ENCODE data around the gene ADAM33.

ADAM33 gene

GRCh38 chr20:3720068-3720467, 38.3 kb upstream of the ADAM33 start:
- no peaks in the 10 kb centered on the region for H3K4me1 ChIP-seq (ENCODE audit: insufficient read depth, low read length)
- H3K9me3 ChIP-seq (ENCODE audit: low read length), result no peaks in the 10 kb centered on the region
- no peak overlapping the region for H2AFZ ChIP-seq (ENCODE audit: low read depth, low read length)
- H3K27me3 ChIP-seq (ENCODE audit: insufficient read depth, low read length), result no peaks in the 10 kb centered on the region
- no peaks in the 10 kb centered on the region for H3K36me3 ChIP-seq (ENCODE audit: insufficient read depth, low read length)
- H3K4me3 ChIP-seq (ENCODE audit: low read length), result no peak overlapping the region

- H3K36me3 ChIP-seq (ENCODE audit: insufficient read depth, low read length), result no peaks in the 10 kb centered on the region
- no peak overlapping the region for H2AFZ ChIP-seq (ENCODE audit: low read depth, low read length)
- H3K4me1 ChIP-seq (ENCODE audit: insufficient read depth, low read length), result no peaks in the 10 kb centered on the region
- H3K9me3 ChIP-seq (ENCODE audit: low read length), result no peaks in the 10 kb centered on the region
- H3K27me3 ChIP-seq (ENCODE audit: insufficient read depth, low read length), result no peaks in the 10 kb centered on the region
- no peak overlapping the region for H3K4me3 ChIP-seq (ENCODE audit: low read length)
These were observed 37.2 kb upstream of the ADAM33 start for GRCh38 chr20:3719046-3719445.

- Histone ChIP-seq H2AFZ (ENCODE audit: low read depth, low read length) (no peak overlapping the region), H3K36me3 (ENCODE audit: insufficient read depth, low read length) (no peaks in the 10 kb centered on the region), H3K9me3 (ENCODE audit: low read length) (no peaks in the 10 kb centered on the region), H3K27me3 (ENCODE audit: insufficient read depth, low read length) (no peaks in the 10 kb centered on the region), H3K4me1 (ENCODE audit: insufficient read depth, low read length) (no peaks in the 10 kb centered on the region), H3K4me3 (ENCODE audit: low read length) (no peak overlapping the region)
These were observed 34.5 kb upstream of the ADAM33 start for GRCh38 chr20:3716195-3716834.

GRCh38 chr20:3714092-3714491, 32.3 kb upstream of the ADAM33 start:
- Histone ChIP-seq H3K27me3 (ENCODE audit: insufficient read depth, low read length) (no peaks in the 10 kb centered on the region), H3K36me3 (ENCODE audit: insufficient read depth, low read length) (no peaks in the 10 kb centered on the region), H3K4me3 (ENCODE audit: low read length) (no peak overlapping the region), H3K4me1 (ENCODE audit: insufficient read depth, low read length) (no peaks in the 10 kb centered on the region), H2AFZ (ENCODE audit: low read depth, low read length) (no peak overlapping the region), H3K9me3 (ENCODE audit: low read length) (no peaks in the 10 kb centered on the region)

GRCh38 chr20:3712279-3712873, 30.6 kb upstream of the ADAM33 start, which contains the start of gene SIGLEC1:
SIGLEC1 (minus strand) TSS chr20:3712600; CDS start chr20:3707128, 5,472 bp downstream.
- H3K4me3 ChIP-seq (ENCODE audit: low read length), result no peak within 1 kb of the TSS
- no peaks in the 10 kb centered on the region for H3K27me3 ChIP-seq (ENCODE audit: insufficient read depth, low read length)
- H3K36me3 ChIP-seq (ENCODE audit: insufficient read depth, low read length), result no peaks in the 10 kb centered on the region
- no peaks in the 10 kb centered on the region for H3K9me3 ChIP-seq (ENCODE audit: low read length)
- no peak within 1 kb of the TSS for H2AFZ ChIP-seq (ENCODE audit: low read depth, low read length)
- no peaks in the 10 kb centered on the region for H3K4me1 ChIP-seq (ENCODE audit: insufficient read depth, low read length)

- H3K27me3 ChIP-seq (ENCODE audit: insufficient read depth, low read length), result peaks cover 3% of the 10 kb centered on the region
- no peaks in the 10 kb centered on the region for H3K4me1 ChIP-seq (ENCODE audit: insufficient read depth, low read length)
- H3K4me3 ChIP-seq (ENCODE audit: low read length), result no peak overlapping the region
- H3K36me3 ChIP-seq (ENCODE audit: insufficient read depth, low read length), result no peaks in the 10 kb centered on the region
- H3K9me3 ChIP-seq (ENCODE audit: low read length), result no peaks in the 10 kb centered on the region
- no peak overlapping the region for H2AFZ ChIP-seq (ENCODE audit: low read depth, low read length)
These were observed 29.7 kb upstream of the ADAM33 start for GRCh38 chr20:3711484-3711941.

- Histone ChIP-seq H3K36me3 (ENCODE audit: insufficient read depth, low read length) (no peaks in the 10 kb centered on the region), H2AFZ (ENCODE audit: low read depth, low read length) (no peak overlapping the region), H3K27me3 (ENCODE audit: insufficient read depth, low read length) (peaks cover 7% of the 10 kb centered on the region), H3K4me3 (ENCODE audit: low read length) (no peak overlapping the region), H3K9me3 (ENCODE audit: low read length) (no peaks in the 10 kb centered on the region), H3K4me1 (ENCODE audit: insufficient read depth, low read length) (no peaks in the 10 kb centered on the region)
These were observed 29.1 kb upstream of the ADAM33 start for GRCh38 chr20:3710703-3711483.

GRCh38 chr20:3710011-3710466, 28.2 kb upstream of the ADAM33 start:
- Histone ChIP-seq H2AFZ (ENCODE audit: low read depth, low read length) (no peak overlapping the region), H3K27me3 (ENCODE audit: insufficient read depth, low read length) (peaks cover 7% of the 10 kb centered on the region), H3K9me3 (ENCODE audit: low read length) (no peaks in the 10 kb centered on the region), H3K4me1 (ENCODE audit: insufficient read depth, low read length) (no peaks in the 10 kb centered on the region), H3K4me3 (ENCODE audit: low read length) (no peak overlapping the region), H3K36me3 (ENCODE audit: insufficient read depth, low read length) (no peaks in the 10 kb centered on the region)

GRCh38 chr20:3707508-3707899, 25.7 kb upstream of the ADAM33 start:
- Histone ChIP-seq H2AFZ (ENCODE audit: low read depth, low read length) (no peak overlapping the region), H3K4me1 (ENCODE audit: insufficient read depth, low read length) (no peaks in the 10 kb centered on the region), H3K9me3 (ENCODE audit: low read length) (no peaks in the 10 kb centered on the region), H3K27me3 (ENCODE audit: insufficient read depth, low read length) (peaks cover 7% of the 10 kb centered on the region), H3K4me3 (ENCODE audit: low read length) (no peak overlapping the region), H3K36me3 (ENCODE audit: insufficient read depth, low read length) (no peaks in the 10 kb centered on the region)

- no peaks in the 10 kb centered on the region for H3K9me3 ChIP-seq (ENCODE audit: low read length)
- H3K4me3 ChIP-seq (ENCODE audit: low read length), result no peak overlapping the region
These were observed 25.1 kb upstream of the ADAM33 start for GRCh38 chr20:3706774-3707507.

GRCh38 chr20:3705970-3706739, 24.3 kb upstream of the ADAM33 start:
- Histone ChIP-seq H3K4me3 (ENCODE audit: low read length) (no peak overlapping the region), H2AFZ (ENCODE audit: low read depth, low read length) (no peak overlapping the region), H3K9me3 (ENCODE audit: low read length) (no peaks in the 10 kb centered on the region), H3K4me1 (ENCODE audit: insufficient read depth, low read length) (no peaks in the 10 kb centered on the region), H3K36me3 (ENCODE audit: insufficient read depth, low read length) (no peaks in the 10 kb centered on the region), H3K27me3 (ENCODE audit: insufficient read depth, low read length) (peaks cover 7% of the 10 kb centered on the region)

More at GRCh38 chr20:3706774-3707507, 25.1 kb upstream of the ADAM33 start:
- Histone ChIP-seq H2AFZ (ENCODE audit: low read depth, low read length) (no peak overlapping the region), H3K27me3 (ENCODE audit: insufficient read depth, low read length) (peaks cover 7% of the 10 kb centered on the region), H3K36me3 (ENCODE audit: insufficient read depth, low read length) (no peaks in the 10 kb centered on the region), H3K4me1 (ENCODE audit: insufficient read depth, low read length) (no peaks in the 10 kb centered on the region)

- peaks cover 7% of the 10 kb centered on the region for H3K27me3 ChIP-seq (ENCODE audit: insufficient read depth, low read length)
These were observed 23.7 kb upstream of the ADAM33 start for GRCh38 chr20:3705491-3705969.

More at GRCh38 chr20:3705491-3705969, 23.7 kb upstream of the ADAM33 start:
- Histone ChIP-seq H3K4me1 (ENCODE audit: insufficient read depth, low read length) (no peaks in the 10 kb centered on the region), H2AFZ (ENCODE audit: low read depth, low read length) (no peak overlapping the region), H3K36me3 (ENCODE audit: insufficient read depth, low read length) (no peaks in the 10 kb centered on the region), H3K9me3 (ENCODE audit: low read length) (no peaks in the 10 kb centered on the region), H3K4me3 (ENCODE audit: low read length) (no peak overlapping the region)

All from neuron (in vitro differentiated cells).